UCSD-AML1 (cell line): ENCODE data around the gene NBEA.
"Not testable (repeated sequence)": the region's sequence is repeated elsewhere in the genome, so short reads cannot be mapped to it uniquely, and the experiment has no call there.

Source experiments
- DNase-seq: peaks from one replicate; lab custom pipeline; 2025; ENCODE audit not compliant: unreplicated experiment; lab: John Stamatoyannopoulos, UW

Gene NBEA

GRCh38 chr13:35055705-35056104, 113.6 kb downstream of the NBEA start:
- no peak for DNase-seq

GRCh38 chr13:35057858-35058257, 115.8 kb downstream of the NBEA start:
- no peak for DNase-seq

- not testable (repeated sequence) for DNase-seq
These were observed 116.5 kb downstream of the NBEA start for GRCh38 chr13:35058585-35058984.

GRCh38 chr13:35086667-35087066, 144.6 kb downstream of the NBEA start:
- no peak for DNase-seq

GRCh38 chr13:35092251-35092650, 150.2 kb downstream of the NBEA start:
- no peak for DNase-seq

GRCh38 chr13:35092751-35093150, 150.7 kb downstream of the NBEA start:
- no peak for DNase-seq

- no peak for DNase-seq
These were observed 151.3 kb downstream of the NBEA start for GRCh38 chr13:35093356-35093755.

- not testable (repeated sequence) for DNase-seq
These were observed 164.7 kb downstream of the NBEA start for GRCh38 chr13:35106771-35107170.

- DNase-seq: no peak
These were observed 165.5 kb downstream of the NBEA start for GRCh38 chr13:35107535-35107934.

GRCh38 chr13:35113612-35114011, 171.5 kb downstream of the NBEA start:
- not testable (repeated sequence) for DNase-seq

- no peak for DNase-seq
These were observed 185.4 kb downstream of the NBEA start for GRCh38 chr13:35127466-35127865.

GRCh38 chr13:35129500-35129899, 187.4 kb downstream of the NBEA start:
- DNase-seq: no peak

- DNase-seq: no peak
These were observed 189.4 kb downstream of the NBEA start for GRCh38 chr13:35131471-35131870.

GRCh38 chr13:35136585-35136984, 194.5 kb downstream of the NBEA start:
- DNase-seq: no peak

GRCh38 chr13:35139591-35139990, 197.5 kb downstream of the NBEA start:
- DNase-seq: no peak

- no peak for DNase-seq
These were observed 198.3 kb downstream of the NBEA start for GRCh38 chr13:35140321-35140720.

- DNase-seq: no peak
These were observed 198.8 kb downstream of the NBEA start for GRCh38 chr13:35140831-35141230.

- no peak for DNase-seq
These were observed 201.1 kb downstream of the NBEA start for GRCh38 chr13:35143123-35143522.

GRCh38 chr13:35144166-35144890, 202.3 kb downstream of the NBEA start:
- no peak for DNase-seq

- no peak for DNase-seq
These were observed 204.6 kb downstream of the NBEA start for GRCh38 chr13:35146686-35147085.

- no peak for DNase-seq
These were observed 215.2 kb downstream of the NBEA start for GRCh38 chr13:35157143-35157755.

- DNase-seq: no peak
These were observed 217.0 kb downstream of the NBEA start for GRCh38 chr13:35159041-35159440.

GRCh38 chr13:35160896-35161295, 218.8 kb downstream of the NBEA start:
- DNase-seq: no peak
